Neutrophil (primary cell): ENCODE data around the gene SARDH.

Experiments used
- H3K27ac ChIP-seq: fragments of 200-600 bp; sonication (generic); 2 replicates; pipeline ENCODE4 v1.5.1; 2016; ENCODE audit warnings: mild to moderate bottlenecking, moderate library complexity
- H3K27me3 ChIP-seq: fragments of 200-600 bp; sonication (generic); 2 replicates; pipeline ENCODE4 v1.6.0; 2016; ENCODE audit warnings: mild to moderate bottlenecking
- H3K36me3 ChIP-seq: fragments of 200-600 bp; sonication (generic); 2 replicates; pipeline ENCODE4 v1.5.1; 2017
- H3K4me1 ChIP-seq, 2 experiments: fragments of 200-600 bp in 1 of 2; sonication (generic) in 1 of 2; 1 replicate in 1 of 2; 2 replicates in 1 of 2; pipeline versions ENCODE4 v1.5.1 to v1.6.1; 2013 to 2016; ENCODE audit warnings: low read depth in 1 of 2, low read length in 1 of 2, mild to moderate bottlenecking in 1 of 2, moderate library complexity in 1 of 2; ENCODE audit not compliant: control insufficient read depth in 1 of 2, insufficient read depth in 1 of 2
- H3K4me3 ChIP-seq, 2 experiments: fragments of 200-600 bp in 1 of 2; sonication (generic) in 1 of 2; 1 replicate in 1 of 2; 2 replicates in 1 of 2; pipeline ENCODE4 v1.5.1; 2013 to 2016; ENCODE audit warnings: low read depth in 1 of 2, low read length in 1 of 2, mild to moderate bottlenecking in 1 of 2, moderate library complexity in 1 of 2
- H3K9me3 ChIP-seq: fragments of 200-600 bp; sonication (generic); 2 replicates; pipeline ENCODE4 v1.5.1; 2016
- CTCF ChIP-seq: fragments of 200-600 bp; sonication (generic); IDR thresholded peaks from 2 replicates; pipeline ENCODE4 v1.5.1; 2016; ENCODE audit warnings: antibody characterized with exemption

SARDH gene

GRCh38 chr9:133762488-133763271 is 24.5 kb upstream of the SARDH start:
- Histone ChIP-seq H3K36me3 (no peaks in the 10 kb centered on the region), H3K27me3 (no peaks in the 10 kb centered on the region), H3K27ac (no peak overlapping the region), H3K4me1 (no peaks in the 10 kb centered on the region), H3K4me3 (no peak overlapping the region), H3K9me3 (no peaks in the 10 kb centered on the region)
- no peak for TF ChIP-seq CTCF

- TF ChIP-seq CTCF: no peak
- H3K27ac ChIP-seq: no peak overlapping the region
- H3K4me1 ChIP-seq: no peaks in the 10 kb centered on the region
- H3K36me3 ChIP-seq: no peaks in the 10 kb centered on the region
- H3K9me3 ChIP-seq: no peaks in the 10 kb centered on the region
- H3K27me3 ChIP-seq: no peaks in the 10 kb centered on the region
- no peak overlapping the region for H3K4me3 ChIP-seq
Measured at GRCh38 chr9:133761641-133762248, 23.6 kb upstream of the SARDH start.

- Histone ChIP-seq H3K27me3 (no peaks in the 10 kb centered on the region), H3K9me3 (no peaks in the 10 kb centered on the region), H3K27ac (no peak overlapping the region), H3K36me3 (no peaks in the 10 kb centered on the region), H3K4me3 (no peak overlapping the region), H3K4me1 (no peaks in the 10 kb centered on the region)
- TF ChIP-seq CTCF: no peak
Measured at GRCh38 chr9:133760713-133761290, 22.6 kb upstream of the SARDH start.

- H3K4me1 ChIP-seq: no peaks in the 10 kb centered on the region
- H3K36me3 ChIP-seq: no peaks in the 10 kb centered on the region
- H3K27me3 ChIP-seq: no peaks in the 10 kb centered on the region
- no peak overlapping the region for H3K27ac ChIP-seq
- H3K4me3 ChIP-seq: no peak overlapping the region
- no peaks in the 10 kb centered on the region for H3K9me3 ChIP-seq
- no peak for TF ChIP-seq CTCF
Measured at GRCh38 chr9:133759946-133760345, 21.8 kb upstream of the SARDH start.

GRCh38 chr9:133759146-133759900 is 21.2 kb upstream of the SARDH start:
- no peaks in the 10 kb centered on the region for H3K27me3 ChIP-seq
- H3K4me1 ChIP-seq: no peaks in the 10 kb centered on the region
- H3K36me3 ChIP-seq: no peaks in the 10 kb centered on the region
- no peak for TF ChIP-seq CTCF
- no peak overlapping the region for H3K27ac ChIP-seq
- H3K4me3 ChIP-seq: no peak overlapping the region
- H3K9me3 ChIP-seq: no peaks in the 10 kb centered on the region
